SU-DHL-6 (cell line): Measurements from ENCODE around the gene MAPT.

Experiments used
- H2AFZ ChIP-seq: fragments of 200-600 bp; sonication (generic); 2 replicates; pipeline ENCODE4 v1.6.1; 2014; ENCODE audit warnings: low read depth, mild to moderate bottlenecking, moderate library complexity, mixed read lengths, antibody characterized with exemption, low read length; ENCODE audit not compliant: severe bottlenecking
- H3F3A ChIP-seq: fragments of 200-600 bp; shearing (Covaris generic); 2 replicates; pipeline ENCODE4 v1.6.0; 2016; ENCODE audit warnings: antibody characterized with exemption, mild to moderate bottlenecking; ENCODE audit not compliant: insufficient read depth
- H3K27ac ChIP-seq: fragments of 200-600 bp; sonication (generic); 2 replicates; pipeline ENCODE4 v1.5.1; 2016; ENCODE audit warnings: low read depth, mild to moderate bottlenecking, low read length, moderate library complexity, mixed read lengths
- H3K27me3 ChIP-seq: fragments of 200-600 bp; sonication (generic), shearing (Covaris generic); 2 replicates; pipeline ENCODE4 v1.6.0; 2014; ENCODE audit warnings: mild to moderate bottlenecking, low read length
- H3K36me3 ChIP-seq: fragments of 200-600 bp; sonication (generic); 2 replicates; pipeline ENCODE4 v1.6.1; 2014; ENCODE audit warnings: mild to moderate bottlenecking, low read length, mixed read lengths
- H3K4me2 ChIP-seq: fragments of 300-600, 200-600 bp; shearing (Covaris generic), sonication (generic); 2 replicates; pipeline ENCODE4 v1.6.0; 2014; ENCODE audit warnings: low read length, low read depth, mild to moderate bottlenecking; ENCODE audit not compliant: poor library complexity, severe bottlenecking
- H3K4me3 ChIP-seq: fragments of 200-600 bp; sonication (generic); 2 replicates; pipeline ENCODE4 v1.5.1; 2014; ENCODE audit warnings: antibody characterized with exemption, low read length, mild to moderate bottlenecking, mixed read lengths; ENCODE audit not compliant: insufficient read depth, poor library complexity, severe bottlenecking
- H3K79me2 ChIP-seq: fragments of 200-600 bp; sonication (generic); 2 replicates; pipeline ENCODE4 v1.6.1; 2014; ENCODE audit warnings: mild to moderate bottlenecking, low read length, moderate library complexity; ENCODE audit not compliant: insufficient read depth
- H3K9ac ChIP-seq: fragments of 200-600 bp; sonication (generic); 2 replicates; pipeline ENCODE4 v1.7.0; 2014; ENCODE audit warnings: mild to moderate bottlenecking, low read length
- H3K9me2 ChIP-seq: fragments of 200-600 bp; sonication (generic); replicated peaks from 2 replicates; pipeline ENCODE4 v1.6.1; 2014; ENCODE audit warnings: low read length; ENCODE audit not compliant: insufficient read depth
- H3K9me3 ChIP-seq: fragments of 200-600 bp; sonication (generic); 2 replicates; pipeline ENCODE4 v1.6.1; 2014; ENCODE audit warnings: low read length, mixed read lengths; ENCODE audit not compliant: insufficient read depth
- H4K20me1 ChIP-seq: fragments of 200-600 bp; sonication (generic); 2 replicates; pipeline ENCODE4 v1.6.1; 2014; ENCODE audit warnings: low read depth, mild to moderate bottlenecking, antibody characterized with exemption, low read length, moderate library complexity, mixed read lengths
- CTCF ChIP-seq: fragments of 200-600 bp; sonication (generic); IDR thresholded peaks from one replicate; pipeline ENCODE4 v1.5.1; 2017; ENCODE audit warnings: antibody characterized with exemption, mild to moderate bottlenecking, low read length, moderate library complexity; ENCODE audit not compliant: insufficient read depth, poor library complexity, severe bottlenecking
- EZH2phosphoT487 ChIP-seq: fragments of 200-600 bp; sonication (generic), shearing (Covaris generic); conservative IDR thresholded peaks from 2 replicates; pipeline ENCODE4 v1.6.1; 2018; ENCODE audit warnings: mild to moderate bottlenecking, antibody characterized with exemption, low read length, moderate library complexity, mixed read lengths

MAPT gene

GRCh38 chr17:45904866-45905265 is 10.5 kb downstream of the MAPT start:
- Histone ChIP-seq H3K36me3 (no peaks in the 10 kb centered on the region), H3K9me3 (no peaks in the 10 kb centered on the region), H3K9me2 (no peaks in the 10 kb centered on the region), H3K9ac (no peak overlapping the region), H3K27me3 (no peaks in the 10 kb centered on the region), H4K20me1 (no peaks in the 10 kb centered on the region), H3F3A (no peaks in the 10 kb centered on the region), H3K4me3 (no peak overlapping the region), H3K27ac (no peak overlapping the region), H2AFZ (no peak overlapping the region), H3K4me2 (no peak overlapping the region), H3K79me2 (no peaks in the 10 kb centered on the region)
- TF ChIP-seq CTCF, result no peak
- no peak for TF ChIP-seq EZH2phosphoT487

- Histone ChIP-seq H3K4me2 (no peak overlapping the region), H3K27me3 (no peaks in the 10 kb centered on the region), H3K9me2 (no peaks in the 10 kb centered on the region), H3K27ac (no peak overlapping the region), H3K36me3 (no peaks in the 10 kb centered on the region), H3K4me3 (no peak overlapping the region), H2AFZ (no peak overlapping the region), H3K9ac (no peak overlapping the region), H3F3A (no peaks in the 10 kb centered on the region), H3K79me2 (no peaks in the 10 kb centered on the region), H3K9me3 (no peaks in the 10 kb centered on the region), H4K20me1 (no peaks in the 10 kb centered on the region)
- TF ChIP-seq EZH2phosphoT487 (no peak), CTCF (no peak)
Observed at GRCh38 chr17:45905814-45906213, 11.5 kb downstream of the MAPT start.

GRCh38 chr17:45906237-45906636 is 11.9 kb downstream of the MAPT start:
- H3K27me3 ChIP-seq, result no peaks in the 10 kb centered on the region
- H2AFZ ChIP-seq, result no peak overlapping the region
- no peaks in the 10 kb centered on the region for H3F3A ChIP-seq
- H3K36me3 ChIP-seq, result no peaks in the 10 kb centered on the region
- no peak overlapping the region for H3K4me2 ChIP-seq
- H3K4me3 ChIP-seq, result no peak overlapping the region
- no peaks in the 10 kb centered on the region for H4K20me1 ChIP-seq
- TF ChIP-seq CTCF (no peak), EZH2phosphoT487 (no peak)
- no peaks in the 10 kb centered on the region for H3K79me2 ChIP-seq
- H3K9ac ChIP-seq, result no peak overlapping the region
- H3K27ac ChIP-seq, result no peak overlapping the region
- no peaks in the 10 kb centered on the region for H3K9me2 ChIP-seq
- H3K9me3 ChIP-seq, result no peaks in the 10 kb centered on the region
